Middle frontal gyrus (tissue), 1 donor: ENCODE results near the gene EFEMP2.

Source experiments
- DNase-seq: peaks from one replicate; pipeline ENCODE4 v3.0.0-alpha.2; 2015; ENCODE audit warnings: low spot score; ENCODE audit errors: extremely low spot score

The EFEMP2 gene

GRCh38 chr11:65826984-65827735 is 45.4 kb downstream of the EFEMP2 start:
- no peak for DNase-seq

DNA sequence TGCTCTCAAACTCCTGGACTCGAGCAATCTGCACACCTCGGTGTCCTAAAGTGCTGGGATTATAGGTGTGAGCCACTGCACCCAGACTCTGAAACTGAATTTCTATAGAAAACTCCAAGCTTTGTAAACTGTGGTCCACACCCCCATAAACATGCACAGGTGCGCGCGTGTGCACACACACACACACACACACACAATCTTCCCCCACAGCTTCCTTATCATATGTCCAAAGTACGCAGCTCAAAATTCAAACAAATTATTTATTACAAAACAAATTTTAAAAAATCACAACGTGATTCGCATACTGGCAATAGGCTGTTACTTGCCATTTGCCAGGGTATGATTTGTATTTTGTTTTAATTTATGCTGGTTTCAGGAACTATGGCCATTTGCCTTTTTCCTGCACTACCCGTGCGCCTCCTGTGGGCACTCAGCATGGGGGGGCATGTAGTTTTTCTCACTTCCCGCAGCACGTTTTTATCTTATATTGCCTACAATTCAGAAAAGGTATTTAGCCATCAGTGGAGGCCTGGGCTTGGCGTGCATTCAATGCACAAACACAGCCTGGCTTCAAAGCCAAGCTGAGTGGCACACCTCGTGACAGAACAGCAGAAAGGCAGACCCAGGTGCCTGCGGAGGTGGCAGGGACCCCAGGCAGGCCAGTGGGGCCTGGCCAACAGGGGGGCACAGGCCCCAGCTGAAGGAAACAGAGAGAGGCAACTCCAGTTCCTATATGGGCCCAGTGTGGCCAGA is 49.6 kb downstream of the EFEMP2 start:
- DNase-seq = no peak

- no peak for DNase-seq
These were observed 51.5 kb downstream of the EFEMP2 start for GRCh38 chr11:65821107-65821506.

- DNase-seq = peak; percentile 88
These were observed 54.5 kb downstream of the EFEMP2 start for GRCh38 chr11:65817835-65818680.

DNA sequence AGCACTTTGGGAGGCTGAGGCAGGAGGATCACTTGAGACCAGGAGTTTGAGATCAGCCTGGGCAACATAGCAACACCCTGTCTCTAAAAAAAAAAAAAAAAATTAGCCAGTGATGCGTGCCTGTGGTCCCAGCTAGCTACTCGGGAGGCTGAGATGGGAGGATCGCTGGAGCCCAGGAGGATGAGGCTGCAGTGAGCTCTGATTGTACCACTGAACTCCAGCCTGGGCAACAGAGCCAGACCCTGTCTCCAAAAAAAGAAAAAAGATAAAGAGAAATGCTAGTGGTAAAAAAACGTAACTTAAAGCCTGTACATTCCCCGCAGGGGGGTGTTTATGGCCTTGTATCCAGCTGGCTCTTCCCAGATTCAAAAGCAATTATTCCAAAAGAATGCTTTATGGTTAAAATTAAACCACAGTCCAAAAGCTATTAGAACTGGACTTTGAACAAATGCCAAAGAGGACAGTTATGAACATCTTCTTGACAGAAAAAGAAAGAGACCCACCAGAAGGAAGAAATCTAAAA is 55.2 kb downstream of the EFEMP2 start:
- no peak for DNase-seq

- DNase-seq = no peak
These were observed 55.9 kb downstream of the EFEMP2 start for GRCh38 chr11:65816696-65817095.
